Mammary epithelial cell (primary cell): ENCODE data around the gene USP6.
"Not testable (repeated sequence)": the region's sequence is repeated elsewhere in the genome, so short reads cannot be mapped to it uniquely, and the experiment has no call there.

Experiments used
- CTCF ChIP-seq, 2 donors: IDR thresholded peaks in 1 of 2; conservative IDR thresholded peaks in 1 of 2; 2 replicates each; pipeline ENCODE4 v1.5.1; 2011 to 2012; ENCODE audit warnings: inconsistent platforms in 2 of 2, low read length in 2 of 2, mild to moderate bottlenecking in 2 of 2, control low read depth in 1 of 2, low read depth in 1 of 2; ENCODE audit not compliant: insufficient read depth in 1 of 2; ENCODE audit errors: extremely low read depth in 1 of 2
- EZH2 ChIP-seq: IDR thresholded peaks from 2 replicates; pipeline ENCODE4 v1.6.1; 2012; ENCODE audit warnings: low read length, inconsistent platforms, borderline replicate concordance

GRCh38 chr17:5146122-5146521 lies 30.3 kb downstream of the USP6 start:
- TF ChIP-seq CTCF (conservative IDR thresholded peaks at IDR 0.05 in 1 of 2, IDR thresholded peaks at IDR 0.05 in 1 of 2; ENCODE audit: extremely low read depth in 1 of 2, insufficient read depth in 1 of 2, low read depth in 1 of 2, low read length in 2 of 2); EZH2: not testable (repeated sequence)
